Psoas muscle (tissue), 8 donors: ENCODE data around the gene CCDC40. TPM values are rescaled to one million over a fixed set of nuclear protein-coding genes. Genes with fewer than 3 reads are reported as not detected.

ENCODE experiments used
- ATAC-seq, 4 donors: fragments of 200-7000 bp; cut with Tn5 transposase; one replicate each; pipeline ENCODE4 v1.9.1; 2020; ENCODE audit warnings: moderate library complexity in 3 of 4, mild to moderate bottlenecking in 2 of 4
- DNase-seq, 2 donors: peaks; one replicate each; pipeline ENCODE4 v3.0.0-alpha.2; 2020
- H3K27ac ChIP-seq: fragments of 200-600 bp; one replicate; pipeline ENCODE4 v1.8.0; 2022
- H3K27me3 ChIP-seq, 3 donors: fragments of 200-600 bp in 1 of 3; one replicate each; pipeline versions ENCODE4 v1.6.1 to v1.8.0; 2013 to 2022; ENCODE audit warnings: low read length in 2 of 3, mild to moderate bottlenecking in 2 of 3, moderate library complexity in 1 of 3; ENCODE audit not compliant: insufficient read depth in 3 of 3
- H3K36me3 ChIP-seq, 2 donors: fragments of 200-600 bp in 1 of 2; one replicate each; pipeline versions ENCODE4 v1.6.1 to v1.8.0; 2013 to 2022; ENCODE audit warnings: low read depth in 1 of 2, mild to moderate bottlenecking in 1 of 2, moderate library complexity in 1 of 2; ENCODE audit not compliant: insufficient read depth in 1 of 2
- H3K4me1 ChIP-seq: fragments of 200-600 bp; one replicate; pipeline ENCODE4 v1.8.0; 2022
- H3K4me3 ChIP-seq: fragments of 200-600 bp; one replicate; pipeline ENCODE4 v1.8.0; 2022; ENCODE audit warnings: mild to moderate bottlenecking
- H3K9me3 ChIP-seq: fragments of 200-600 bp; one replicate; pipeline ENCODE4 v1.8.0; 2022
- CTCF ChIP-seq: fragments of 200-600 bp; IDR thresholded peaks from one replicate; pipeline ENCODE4 v1.8.0; 2022; ENCODE audit warnings: antibody characterized with exemption
- WGBS, 3 donors: extraction: QIAGEN DNeasy Blood & Tissue Kit; methylation state at CpG; one replicate each; pipeline versions ENCODE4 v1.1.6 to v1.1.7; 2013; 5-methylcytosine and 5-hydroxymethylcytosine counted together
- intact Hi-C, 2 donors: fragments of 100-400 bp; cut with DNase I; formaldehyde crosslinking; loops; one replicate each; pipeline versions ENCODE4 v1.11.0 to v1.14.2; 2022
- polyA plus RNA-seq, 3 donors: library from polyadenylated mRNA; stranded (reverse); fragments of 200-250 nt; gene quantifications; one replicate each; pipeline ENCODE4 v1.2.3, GENCODE V29; 2013
- total RNA-seq, 4 donors: library from RNA; stranded (reverse); fragmentation: NEBNext Ultra II Directional in 2 of 4; extraction: Animal tissue kit (Norgen Biotek cat#: 25700) in 2 of 4; gene quantifications; one replicate each; pipeline versions ENCODE4 v1.2.1 to v1.2.4, GENCODE V29; 2021 to 2023
- donor health status: healthy with polysubstance abuse.
- donor health status: DM: no; HTN: no; CAD: no; lungs with moderate emphysema.
- donor health status: Bipolar disorder and iron deficiency.
- donor health status: healthy.
- donor health status: DM: yes; HTN: yes; CAD: no.
- donor health status: DM: no; HTN: no; CAD: no.
- donor health status: DM: no; HTN: no; CAD: no.
- donor health status: DM: yes; HTN: yes; CAD: no.

CCDC40 gene
- total and polyA plus RNA-seq, 7 donors = 0.51 to 1.9 (median 1.4) TPM

GRCh38 chr17:80017226-80018010 is 19.0 kb upstream of the CCDC40 start:
- no peak for ATAC-seq
- Histone ChIP-seq H3K27ac (no peak overlapping the region), H3K27me3 (peaks cover 0 to 18% (median 5%) of the 10 kb centered on the region in 3 donors), H3K9me3 (no peaks in the 10 kb centered on the region), H3K36me3 (peaks cover 0 to 5% of the 10 kb centered on the region in 2 donors), H3K4me1 (no peaks in the 10 kb centered on the region), H3K4me3 (no peak overlapping the region)
- WGBS, 3 donors = 82 to 88% (median 85%) methylated on average over 18 of the region's 18 CpGs
- TF ChIP-seq CTCF = no peak
- no peak for DNase-seq
- intact Hi-C loops = no loop called here

- 52 to 78% (median 57%) methylated on average over 21 of the region's 21 CpGs for WGBS, 3 donors
- H3K27ac ChIP-seq = no peak overlapping the region
- intact Hi-C loops = no loop called here
Measured at GRCh38 chr17:80018917-80019651, 17.4 kb upstream of the CCDC40 start.

GRCh38 chr17:80021600-80021999 is 14.8 kb upstream of the CCDC40 start:
- TF ChIP-seq CTCF = no peak
- intact Hi-C loops = no loop called here
- DNase-seq (no peak), ATAC-seq (no peak)
- no peaks in the 10 kb centered on the region for H3K9me3 ChIP-seq
- H3K4me1 ChIP-seq = no peaks in the 10 kb centered on the region
- 97 to 100% (median 99%) methylated on average over 2 of the region's 2 CpGs for WGBS, 3 donors
- no peak overlapping the region for H3K4me3 ChIP-seq
- no peak overlapping the region for H3K27ac ChIP-seq
- no peaks in the 10 kb centered on the region for H3K36me3 ChIP-seq
- H3K27me3 ChIP-seq = peaks cover 0 to 10% (median 7%) of the 10 kb centered on the region in 3 donors

More at GRCh38 chr17:80018917-80019651, 17.4 kb upstream of the CCDC40 start:
- H3K4me1 ChIP-seq = no peaks in the 10 kb centered on the region
- TF ChIP-seq CTCF = no peak
- no peaks in the 10 kb centered on the region for H3K36me3 ChIP-seq
- H3K9me3 ChIP-seq = no peaks in the 10 kb centered on the region
- H3K27me3 ChIP-seq = peaks cover 0 to 20% (median 5%) of the 10 kb centered on the region in 3 donors
- no peak overlapping the region for H3K4me3 ChIP-seq
- DNase-seq (no peak), ATAC-seq (no peak)

GRCh38 chr17:80023481-80024205 is 12.8 kb upstream of the CCDC40 start:
- Histone ChIP-seq H3K9me3 (no peaks in the 10 kb centered on the region), H3K4me3 (peak overlapping the region; percentile 51), H3K27ac (no peak overlapping the region), H3K36me3 (no peaks in the 10 kb centered on the region), H3K27me3 (peaks cover 0 to 12% (median 5%) of the 10 kb centered on the region in 3 donors), H3K4me1 (no peaks in the 10 kb centered on the region)
- no peak for TF ChIP-seq CTCF
- DNase-seq (no peak), ATAC-seq (peak; percentile 34 to 66 (median 41))
- WGBS, 3 donors = 21 to 34% (median 28%) methylated on average over 37 to 43 of the region's 43 CpGs
- intact Hi-C loops = no loop called here
